K562 (cell line): ENCODE results near the gene DOK3. TPM values are rescaled to one million over a fixed set of nuclear protein-coding genes. Genes with fewer than 3 reads are reported as not detected.

Experiments used
- ARID3B ChIP-seq: fragments of 250-450 bp; sonication (Bioruptor Pico); IDR thresholded peaks from 2 replicates; pipeline ENCODE4 v1.4.0; 2020; ENCODE audit warnings: borderline replicate concordance
- ARID4B ChIP-seq: sonication (generic); formaldehyde crosslinking; IDR thresholded peaks from 2 replicates; pipeline ENCODE4 v1.8.0; 2022; ENCODE audit warnings: mild to moderate bottlenecking, missing genetic modification reagents
- CHD4 ChIP-seq: fragments of 200-600 bp; sonication (generic); IDR thresholded peaks from 3 replicates; pipeline ENCODE4 v1.6.1; 2012; ENCODE audit warnings: low read depth, mild to moderate bottlenecking, mixed read lengths, low read length, inconsistent platforms; ENCODE audit not compliant: insufficient read depth, insufficient replicate concordance, poor library complexity, severe bottlenecking
- FUS ChIP-seq: fragments of 200-400 bp; formaldehyde crosslinking; optimal IDR thresholded peaks from 2 replicates; pipeline ENCODE3; 2017; ENCODE audit warnings: low read depth, low read length
- HOXB6 ChIP-seq: fragments of 250-450 bp; sonication (Bioruptor Pico); IDR thresholded peaks from 2 replicates; pipeline ENCODE4 v1.5.1; 2022; ENCODE audit warnings: mild to moderate bottlenecking, borderline replicate concordance
- JUND ChIP-seq, 2 experiments: IDR thresholded peaks; 2 replicates in 1 of 2; 3 replicates in 1 of 2; pipeline ENCODE4 v1.6.1; 2011; ENCODE audit warnings: borderline replicate concordance in 2 of 2, low read depth in 2 of 2, low read length in 2 of 2, improper control_type of control experiment in 1 of 2, missing biosample characterization in 1 of 2, missing genetic modification characterization in 1 of 2, missing genetic modification reagents in 1 of 2
- KAT8 ChIP-seq: fragments of 450-650 bp; IDR thresholded peaks from 2 replicates; pipeline ENCODE4 v1.6.1; 2016; ENCODE audit warnings: low read depth, mild to moderate bottlenecking
- LCOR ChIP-seq: sonication (generic); formaldehyde crosslinking; IDR thresholded peaks from 2 replicates; pipeline ENCODE4 v1.8.0; 2022; ENCODE audit warnings: mild to moderate bottlenecking, missing genetic modification reagents
- MAZ ChIP-seq, 2 experiments: fragments of 450-650 bp in 1 of 2; sonication (generic) in 1 of 2; formaldehyde crosslinking; IDR thresholded peaks in 1 of 2; conservative IDR thresholded peaks in 1 of 2; 2 replicates each; pipeline versions ENCODE4 v1.4.0 to v1.5.0; 2020; ENCODE audit warnings: mild to moderate bottlenecking in 1 of 2, missing genetic modification reagents in 1 of 2
- MTA3 ChIP-seq: fragments of 450-650 bp; formaldehyde crosslinking; IDR thresholded peaks from 2 replicates; pipeline ENCODE4 v1.6.1; 2017; ENCODE audit warnings: mild to moderate bottlenecking, borderline replicate concordance
- NFIC ChIP-seq: fragments of 450-650 bp; IDR thresholded peaks from 2 replicates; pipeline ENCODE4 v1.6.1; 2017; ENCODE audit warnings: mild to moderate bottlenecking, inconsistent platforms
- SRF ChIP-seq, 2 experiments: fragments of 250-450, 450-650 bp in 1 of 2; sonication (Bioruptor Pico) in 1 of 2; sonication (generic) in 1 of 2; formaldehyde crosslinking; IDR thresholded peaks; 2 replicates each; pipeline versions ENCODE4 v1.5.0 to v1.5.1; 2020 to 2022; ENCODE audit warnings: mild to moderate bottlenecking in 1 of 2, missing genetic modification reagents in 1 of 2
- SRSF1 ChIP-seq: fragments of 200-400 bp; formaldehyde crosslinking; IDR thresholded peaks from 2 replicates; pipeline ENCODE4 v1.6.1; 2017; ENCODE audit warnings: mild to moderate bottlenecking, low read depth, low read length, moderate library complexity
- THAP7 ChIP-seq: fragments of 250-450 bp; sonication (Bioruptor Pico); IDR thresholded peaks from 2 replicates; pipeline ENCODE4 v1.5.0; 2021
- U2AF1 ChIP-seq: fragments of 200-400 bp; formaldehyde crosslinking; optimal IDR thresholded peaks from 2 replicates; pipeline ENCODE3; 2017; ENCODE audit warnings: mild to moderate bottlenecking, low read depth, low read length, moderate library complexity
- ZNF253 ChIP-seq: fragments of 250-450 bp; sonication (Bioruptor Pico); conservative IDR thresholded peaks from 2 replicates; pipeline ENCODE4 v1.6.1; 2021; ENCODE audit warnings: mild to moderate bottlenecking
- ZNF766 ChIP-seq: fragments of 200-800 bp; sonication (Bioruptor generic); conservative IDR thresholded peaks from 2 replicates; pipeline ENCODE4 v1.6.1; 2016; ENCODE audit warnings: missing genetic modification characterization, missing compliant biosample characterization
- polyA plus RNA-seq, 8 experiments: library from polyadenylated mRNA; depleted of rRNA in 4 of 8; stranded (reverse) in 5 of 8; unstranded in 3 of 8; fragments of >200 nt; fragmentation: Nextera tagmentation in 2 of 8; fragmentation: Illumina TruSeq in 1 of 8; extraction: Ambion mirVana in 2 of 8; extraction: Trizol in 1 of 8; gene quantifications; 2 replicates each; pipeline versions ENCODE4 v1.2.1 to v1.2.3, GENCODE V29; 2011 to 2014; ENCODE audit warnings: inconsistent platforms in 1 of 8, missing spikeins in 1 of 8
- total RNA-seq, 7 experiments: library from RNA; depleted of rRNA in 6 of 7; stranded (reverse); fragments of >200 nt in 6 of 7; fragmentation: Illumina TruSeq in 2 of 7; extraction: Trizol in 2 of 7; gene quantifications; 2 replicates each; pipeline versions ENCODE4 v1.2.1 to v1.2.3, GENCODE V29; 2011 to 2021; ENCODE audit warnings: low replicate concordance in 1 of 7
- TF ChIP-seq, protein P1 (sequence below): sonication (generic); formaldehyde crosslinking; IDR thresholded peaks from 2 replicates; pipeline ENCODE4 v1.8.0; 2022; ENCODE audit warnings: mild to moderate bottlenecking, missing genetic modification reagents

The DOK3 gene
- total and polyA plus RNA-seq, 9 of the 15 experiments (the other 6 are each of a cell fraction or from before 2014, with no cell fraction given) = 1.3 to 23.0 (median 8.0) TPM

GRCh38 chr5:177496727-177497291 is 12.8 kb downstream of the DOK3 start (continued):
- TF ChIP-seq NFIC (no peak; the same call in 1 of the 2 replicates), KAT8 (no peak), HOXB6 (CRISPR knock-in tag) (no peak), SRF (CRISPR knock-in tag; IDR thresholded peaks at IDR 0.05) (peak; percentile 85 to 97; a peak in 3 of 4 replicates), ZNF253 (CRISPR knock-in tag) (no peak), FUS (no peak), ARID3B (CRISPR knock-in tag) (no peak), LCOR (CRISPR knock-in tag) (no peak; the same call in 1 of the 2 replicates), MTA3 (peak; percentile 67; the same call in 1 of the 2 replicates), CHD4 (no peak), MAZ (CRISPR knock-in tag; conservative IDR thresholded peaks at IDR 0.05 in 1 of 2, IDR thresholded peaks at IDR 0.05 in 1 of 2) (peak; percentile 17 to 78), U2AF1 (no peak), ZNF766 (CRISPR knock-in tag) (no peak), SRSF1 (no peak), THAP7 (CRISPR knock-in tag) (no peak), ARID4B (CRISPR knock-in tag) (peak; percentile 43), JUND (IDR thresholded peaks at IDR 0.05; ENCODE audit: borderline replicate concordance, low read depth, low read length) (peak; percentile 59), JUND (tag; IDR thresholded peaks at IDR 0.05; ENCODE audit: borderline replicate concordance, low read depth, low read length) (no peak; the same call in 2 of the 3 replicates)
- TF ChIP-seq, protein P1, sequence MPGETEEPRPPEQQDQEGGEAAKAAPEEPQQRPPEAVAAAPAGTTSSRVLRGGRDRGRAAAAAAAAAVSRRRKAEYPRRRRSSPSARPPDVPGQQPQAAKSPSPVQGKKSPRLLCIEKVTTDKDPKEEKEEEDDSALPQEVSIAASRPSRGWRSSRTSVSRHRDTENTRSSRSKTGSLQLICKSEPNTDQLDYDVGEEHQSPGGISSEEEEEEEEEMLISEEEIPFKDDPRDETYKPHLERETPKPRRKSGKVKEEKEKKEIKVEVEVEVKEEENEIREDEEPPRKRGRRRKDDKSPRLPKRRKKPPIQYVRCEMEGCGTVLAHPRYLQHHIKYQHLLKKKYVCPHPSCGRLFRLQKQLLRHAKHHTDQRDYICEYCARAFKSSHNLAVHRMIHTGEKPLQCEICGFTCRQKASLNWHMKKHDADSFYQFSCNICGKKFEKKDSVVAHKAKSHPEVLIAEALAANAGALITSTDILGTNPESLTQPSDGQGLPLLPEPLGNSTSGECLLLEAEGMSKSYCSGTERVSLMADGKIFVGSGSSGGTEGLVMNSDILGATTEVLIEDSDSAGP = no peak
